Fibroblast of lung (primary cell): ENCODE measurements around the gene CYTH4.

Source experiments
- EZH2 ChIP-seq: IDR thresholded peaks from 2 replicates; pipeline ENCODE4 v1.5.1; 2012; ENCODE audit warnings: low read length, control low read depth, mild to moderate bottlenecking; ENCODE audit errors: missing control alignments
- TF ChIP-seq, protein P1 (sequence below), 2 donors: IDR thresholded peaks in 1 of 2; conservative IDR thresholded peaks in 1 of 2; 1 replicate in 1 of 2; 2 replicates in 1 of 2; pipeline ENCODE4 v1.5.1; 2011 to 2012; ENCODE audit warnings: low read length in 2 of 2, control low read depth in 1 of 2, inconsistent platforms in 1 of 2, low read depth in 1 of 2, mild to moderate bottlenecking in 1 of 2

DNA sequence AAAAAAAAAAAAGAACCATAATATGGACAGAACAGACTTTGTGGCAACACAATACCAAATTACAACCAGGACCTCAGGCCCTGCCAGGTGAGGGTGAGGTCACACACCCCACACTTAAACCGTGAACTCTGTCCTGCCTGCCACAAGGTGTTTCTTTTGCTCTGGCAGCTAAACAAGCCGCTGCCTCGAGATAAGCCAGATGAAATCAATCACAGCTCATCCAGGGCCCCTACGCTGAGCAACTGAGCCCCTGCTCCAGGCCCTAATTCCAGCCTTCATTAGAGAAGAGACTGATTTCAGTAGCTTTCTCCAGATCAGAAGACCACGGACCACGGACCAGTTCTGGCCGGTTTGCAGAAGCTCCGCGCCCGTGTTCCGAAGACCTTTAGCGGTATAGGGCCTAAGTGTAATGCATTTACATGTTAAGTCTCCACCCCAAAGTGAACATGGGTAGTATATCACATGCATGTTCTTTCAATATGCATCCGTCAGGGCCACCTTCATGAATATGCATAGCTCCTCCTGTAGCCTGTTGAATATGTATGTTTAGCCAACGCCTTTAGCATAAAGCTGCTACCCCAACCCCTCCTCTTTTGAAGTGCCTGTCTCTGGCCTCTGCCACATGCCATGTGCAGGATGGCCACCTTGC, 23.4 kb upstream of the CYTH4 start:
- TF ChIP-seq, protein P1, sequence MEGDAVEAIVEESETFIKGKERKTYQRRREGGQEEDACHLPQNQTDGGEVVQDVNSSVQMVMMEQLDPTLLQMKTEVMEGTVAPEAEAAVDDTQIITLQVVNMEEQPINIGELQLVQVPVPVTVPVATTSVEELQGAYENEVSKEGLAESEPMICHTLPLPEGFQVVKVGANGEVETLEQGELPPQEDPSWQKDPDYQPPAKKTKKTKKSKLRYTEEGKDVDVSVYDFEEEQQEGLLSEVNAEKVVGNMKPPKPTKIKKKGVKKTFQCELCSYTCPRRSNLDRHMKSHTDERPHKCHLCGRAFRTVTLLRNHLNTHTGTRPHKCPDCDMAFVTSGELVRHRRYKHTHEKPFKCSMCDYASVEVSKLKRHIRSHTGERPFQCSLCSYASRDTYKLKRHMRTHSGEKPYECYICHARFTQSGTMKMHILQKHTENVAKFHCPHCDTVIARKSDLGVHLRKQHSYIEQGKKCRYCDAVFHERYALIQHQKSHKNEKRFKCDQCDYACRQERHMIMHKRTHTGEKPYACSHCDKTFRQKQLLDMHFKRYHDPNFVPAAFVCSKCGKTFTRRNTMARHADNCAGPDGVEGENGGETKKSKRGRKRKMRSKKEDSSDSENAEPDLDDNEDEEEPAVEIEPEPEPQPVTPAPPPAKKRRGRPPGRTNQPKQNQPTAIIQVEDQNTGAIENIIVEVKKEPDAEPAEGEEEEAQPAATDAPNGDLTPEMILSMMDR (conservative IDR thresholded peaks at IDR 0.05 in 1 of 2, IDR thresholded peaks at IDR 0.05 in 1 of 2; ENCODE audit: low read depth in 1 of 2, low read length in 2 of 2) = no peak
- no peak for TF ChIP-seq EZH2
